ENCODE measurements around the gene SLC36A1. TPM values are rescaled to one million over a fixed set of nuclear protein-coding genes. Genes with fewer than 3 reads are reported as not detected.

Gene SLC36A1
- total and polyA plus RNA-seq, 2 donors (not counting 3 experiments of a cell fraction or from before 2014, with no cell fraction given) = 11.8 to 14.5 TPM

DNA sequence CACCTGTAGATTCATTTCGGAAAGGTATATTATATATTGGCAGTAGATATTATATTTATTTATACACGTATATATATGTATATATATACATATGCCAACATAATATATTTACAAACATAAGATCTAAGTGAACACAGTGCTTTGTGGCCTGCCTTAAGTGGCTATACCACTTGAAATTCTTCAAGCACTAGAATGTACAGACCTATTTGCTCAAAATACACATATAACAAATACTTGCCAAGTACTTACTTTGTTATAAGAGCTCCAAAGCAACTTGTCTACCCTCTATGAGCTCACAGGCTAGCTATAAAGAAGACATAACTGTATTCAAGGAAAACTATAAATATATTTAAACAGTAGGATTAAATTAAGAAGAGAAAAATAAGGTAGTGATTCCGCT, 33.6 kb upstream of the SLC36A1 start:
- H3K4me3 ChIP-seq (replicated peaks in 1 of 3; ENCODE audit: insufficient read depth in 1 of 3, low read depth in 1 of 3, low read length in 3 of 3) = no peak overlapping the region
- dilution Hi-C loops (cut with MboI; ENCODE audit: extremely low pct_ligation_motif_present, low sequenced_read_pairs) = no loop called here
- TF ChIP-seq JUN (IDR thresholded peaks at IDR 0.05; ENCODE audit: borderline replicate concordance, insufficient read depth, insufficient read length, low read depth) (no peak), FOS (IDR thresholded peaks at IDR 0.05; ENCODE audit: borderline replicate concordance, insufficient read depth, low read length) (no peak), GATA2 (IDR thresholded peaks at IDR 0.05; ENCODE audit: insufficient read depth, insufficient read length, low read depth, low read length) (no peak), POLR2A (IDR thresholded peaks at IDR 0.05; ENCODE audit: low read depth, low read length) (no peak), POLR2AphosphoS5 (IDR thresholded peaks at IDR 0.05; ENCODE audit: insufficient read depth, low read depth, low read length) (no peak), EZH2 (IDR thresholded peaks at IDR 0.05; ENCODE audit: borderline replicate concordance, low read depth, low read length, severe bottlenecking) (no peak), MYC (IDR thresholded peaks at IDR 0.05; ENCODE audit: low read depth, low read length) (no peak)
- TF ChIP-seq, protein P1, sequence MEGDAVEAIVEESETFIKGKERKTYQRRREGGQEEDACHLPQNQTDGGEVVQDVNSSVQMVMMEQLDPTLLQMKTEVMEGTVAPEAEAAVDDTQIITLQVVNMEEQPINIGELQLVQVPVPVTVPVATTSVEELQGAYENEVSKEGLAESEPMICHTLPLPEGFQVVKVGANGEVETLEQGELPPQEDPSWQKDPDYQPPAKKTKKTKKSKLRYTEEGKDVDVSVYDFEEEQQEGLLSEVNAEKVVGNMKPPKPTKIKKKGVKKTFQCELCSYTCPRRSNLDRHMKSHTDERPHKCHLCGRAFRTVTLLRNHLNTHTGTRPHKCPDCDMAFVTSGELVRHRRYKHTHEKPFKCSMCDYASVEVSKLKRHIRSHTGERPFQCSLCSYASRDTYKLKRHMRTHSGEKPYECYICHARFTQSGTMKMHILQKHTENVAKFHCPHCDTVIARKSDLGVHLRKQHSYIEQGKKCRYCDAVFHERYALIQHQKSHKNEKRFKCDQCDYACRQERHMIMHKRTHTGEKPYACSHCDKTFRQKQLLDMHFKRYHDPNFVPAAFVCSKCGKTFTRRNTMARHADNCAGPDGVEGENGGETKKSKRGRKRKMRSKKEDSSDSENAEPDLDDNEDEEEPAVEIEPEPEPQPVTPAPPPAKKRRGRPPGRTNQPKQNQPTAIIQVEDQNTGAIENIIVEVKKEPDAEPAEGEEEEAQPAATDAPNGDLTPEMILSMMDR (IDR thresholded peaks at IDR 0.05; ENCODE audit: extremely low read depth in 1 of 2, insufficient read depth in 1 of 2, low read depth in 1 of 2, low read length in 2 of 2) = no peak
- TF ChIP-seq, protein P2, sequence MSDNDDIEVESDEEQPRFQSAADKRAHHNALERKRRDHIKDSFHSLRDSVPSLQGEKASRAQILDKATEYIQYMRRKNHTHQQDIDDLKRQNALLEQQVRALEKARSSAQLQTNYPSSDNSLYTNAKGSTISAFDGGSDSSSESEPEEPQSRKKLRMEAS (IDR thresholded peaks at IDR 0.05; ENCODE audit: insufficient read depth, insufficient read length) = no peak
- no peaks in the 10 kb centered on the region for H3K4me1 ChIP-seq (ENCODE audit: control insufficient read depth, extremely low read depth, insufficient read depth, low read length)
- ChIA-PET POLR2A (no interaction called here), CTCF (no interaction called here)
- H3K9me3 ChIP-seq (replicated peaks; ENCODE audit: control insufficient read depth, insufficient read depth, low read length) = no peaks in the 10 kb centered on the region
- DNase-seq (ENCODE audit: low read depth, low spot score) (no peak), FAIRE-seq (no peak)
- no peaks in the 10 kb centered on the region for H3K9me1 ChIP-seq (replicated peaks; ENCODE audit: control insufficient read depth, extremely low read depth, insufficient read depth, low read length)
- no peak overlapping the region for H3K9ac ChIP-seq (replicated peaks; ENCODE audit: extremely low read depth, insufficient read depth, low read length)
- H3K27me3 ChIP-seq (ENCODE audit: control insufficient read depth in 2 of 2, insufficient read depth in 2 of 2, low read length in 2 of 2) = peaks cover 0 to 2% of the 10 kb centered on the region in 2 experiments
- H3K27ac ChIP-seq (ENCODE audit: insufficient read depth, low read depth, low read length) = no peak overlapping the region
- H3K36me3 ChIP-seq (ENCODE audit: control insufficient read depth in 2 of 2, extremely low read depth in 1 of 2, insufficient read depth in 2 of 2, low read length in 2 of 2) = no peaks in the 10 kb centered on the region
- intact Hi-C loops (cut with micrococcal nuclease) = no loop called here
- no peaks in the 10 kb centered on the region for H3K79me2 ChIP-seq (ENCODE audit: control insufficient read depth, insufficient read depth, low read length)
- no TSS peak for BruUV-seq (replicated peaks)
- H3K4me2 ChIP-seq (ENCODE audit: insufficient read depth, low read length) = no peak overlapping the region
- no peak overlapping the region for H2AFZ ChIP-seq (ENCODE audit: low read depth, low read length)
- H4K20me1 ChIP-seq (replicated peaks; ENCODE audit: control insufficient read depth, extremely low read depth, insufficient read depth, low read length) = no peaks in the 10 kb centered on the region

Data from endothelial cell of umbilical vein (primary cell).